Testis (tissue), 3 donors: Measurements from ENCODE around the gene PLCL2. TPM values are rescaled to one million over a fixed set of nuclear protein-coding genes. Genes with fewer than 3 reads are reported as not detected.
"Not testable (repeated sequence)": the region's sequence is repeated elsewhere in the genome, so short reads cannot be mapped to it uniquely, and the experiment has no call there.

Experiments used
- DNase-seq: peaks from one replicate; pipeline ENCODE4 v3.0.0-alpha.2; 2019
- H3K27ac ChIP-seq, 2 donors: fragments of 200-600 bp; sonication (generic); one replicate each; pipeline ENCODE4 v1.5.1; 2019
- H3K27me3 ChIP-seq: fragments of 200-600 bp; sonication (generic); one replicate; pipeline ENCODE4 v1.5.1; 2019
- H3K36me3 ChIP-seq: fragments of 200-600 bp; sonication (generic); one replicate; pipeline ENCODE4 v1.5.1; 2017; ENCODE audit warnings: low read depth; ENCODE audit errors: missing control alignments
- H3K4me1 ChIP-seq: fragments of 200-600 bp; sonication (generic); one replicate; pipeline ENCODE4 v1.5.1; 2019
- H3K4me3 ChIP-seq, 2 donors: fragments of 200-600 bp; sonication (generic); one replicate each; pipeline ENCODE4 v1.5.1; 2017 to 2019
- H3K9me3 ChIP-seq: fragments of 200-600 bp; sonication (generic); one replicate; pipeline ENCODE4 v1.5.1; 2017
- CTCF ChIP-seq, 3 experiments: fragments of 450-650 bp in 2 of 3; fragments of 200-600 bp in 1 of 3; sonication (generic) in 1 of 3; IDR thresholded peaks; one replicate each; pipeline ENCODE4 v1.5.1; 2016 to 2019; ENCODE audit warnings: antibody characterized with exemption in 3 of 3, mild to moderate bottlenecking in 2 of 3, moderate library complexity in 1 of 3
- POLR2A ChIP-seq: fragments of 450-650 bp; IDR thresholded peaks from one replicate; pipeline ENCODE4 v1.6.1; 2017; ENCODE audit warnings: antibody characterized with exemption, mild to moderate bottlenecking, moderate library complexity
- WGBS, 2 donors: methylation state at CpG; one replicate each; pipeline ENCODE4 v1.1.5; 2018; 5-methylcytosine and 5-hydroxymethylcytosine counted together
- intact Hi-C: fragments of 100-400 bp; cut with DNase I; formaldehyde crosslinking; loops from one replicate; pipeline ENCODE4 v1.15.1; 2023; ENCODE audit warnings: low total_unique reads
- polyA plus RNA-seq: library from polyadenylated mRNA; stranded (reverse); fragments of 350-450 nt; fragmentation: Illumina TruSeq; extraction: RNeasy Lipid Tissue Mini Kit (QIAGEN cat#74804); gene quantifications from one replicate; pipeline ENCODE4 v1.2.3, GENCODE V29; 2014; ENCODE audit warnings: low read depth, low replicate concordance; ENCODE audit not compliant: insufficient read depth
- total RNA-seq, 2 donors: library from RNA; depleted of rRNA; stranded (reverse); fragments of >200 nt; gene quantifications; one replicate each; pipeline ENCODE4 v1.2.3, GENCODE V29; 2016

Gene PLCL2
- total and polyA plus RNA-seq, 3 donors from 2014 or later = 10.7 to 23.0 (median 15.0) TPM

DNA sequence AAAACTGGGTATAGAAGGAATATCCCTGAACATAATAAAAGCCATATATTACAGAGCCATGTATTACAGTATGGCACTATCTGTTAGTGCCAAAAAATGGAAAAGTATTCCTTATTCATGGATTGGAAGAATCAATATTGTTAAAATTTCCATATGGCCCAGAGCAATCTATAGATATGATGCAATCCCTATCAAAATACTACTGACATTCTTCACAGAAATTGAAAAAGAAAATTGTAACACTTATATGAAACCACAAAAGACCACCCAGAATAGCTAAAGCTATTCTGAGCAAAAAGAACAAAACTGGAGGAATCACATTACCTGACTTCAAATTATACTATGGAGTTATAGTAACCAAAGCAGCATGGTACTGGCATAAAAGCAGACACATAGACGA lies 218.8 kb downstream of the PLCL2 start:
- Histone ChIP-seq H3K27ac (no peak overlapping the region), H3K4me3 (no peak overlapping the region), H3K27me3 (no peaks in the 10 kb centered on the region), H3K4me1 (no peaks in the 10 kb centered on the region), H3K36me3 (no peaks in the 10 kb centered on the region), H3K9me3 (no peaks in the 10 kb centered on the region)
- intact Hi-C loops = no loop called here
- TF ChIP-seq POLR2A (no peak), CTCF (IDR thresholded peaks at IDR 0.05) (no peak)
- DNase-seq = no peak
- 89 to 96% methylated on average over 1 of the region's 1 CpG for WGBS, 2 donors

DNA sequence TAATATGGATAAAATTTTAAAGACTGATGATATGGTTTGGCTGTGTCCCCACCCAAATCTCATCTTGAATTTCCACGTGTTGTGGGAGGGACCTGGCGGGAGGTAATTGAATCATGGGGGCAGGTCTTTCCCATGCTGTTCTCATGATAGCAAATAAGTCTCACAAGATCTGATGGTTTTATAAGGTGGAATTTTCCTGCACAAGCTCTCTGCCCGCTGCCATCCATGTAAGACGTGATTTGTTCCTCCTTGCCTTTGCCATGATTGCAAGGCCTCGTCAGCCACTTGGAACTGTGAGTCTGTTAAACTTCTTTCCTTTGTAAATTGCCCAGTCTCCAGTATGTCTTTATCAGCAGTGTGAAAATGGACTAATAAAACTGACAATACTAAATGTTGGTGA lies 222.0 kb downstream of the PLCL2 start:
- not testable (repeated sequence) for H3K4me1 ChIP-seq

DNA sequence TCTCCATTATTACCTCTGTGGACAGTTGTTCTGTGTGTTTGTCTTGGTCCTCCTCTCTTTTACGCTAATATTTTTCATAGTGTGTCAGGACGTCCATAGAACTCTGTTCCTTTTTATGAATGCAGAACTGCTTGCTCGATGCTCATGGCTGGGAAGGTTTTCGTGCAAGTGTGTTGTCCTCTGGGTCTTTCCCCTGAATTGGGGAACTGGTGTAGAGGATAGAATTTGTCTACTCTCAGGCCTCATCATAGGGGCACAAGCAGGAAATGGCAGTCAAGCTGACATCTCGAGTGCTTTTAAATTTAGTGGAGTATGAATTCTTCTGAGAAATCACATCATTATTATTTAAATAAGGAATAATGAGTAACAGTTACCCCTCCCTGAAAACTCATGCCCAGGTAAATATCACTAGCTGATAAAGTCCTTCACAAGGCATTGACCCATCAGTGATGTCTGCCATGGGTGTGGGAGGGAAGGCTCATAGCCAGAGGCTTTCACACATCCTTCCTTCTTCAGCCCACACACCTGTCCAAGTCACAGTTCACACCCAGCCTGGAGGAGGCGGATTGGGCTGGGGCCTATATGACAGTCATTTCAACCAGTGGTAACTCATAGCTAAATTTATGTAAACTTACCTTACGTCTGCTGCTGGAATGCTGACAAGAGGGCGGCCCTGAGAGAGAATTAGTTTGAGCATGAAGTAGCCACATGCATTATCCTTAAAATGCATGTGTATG lies 226.1 kb downstream of the PLCL2 start:
- 79 to 88% methylated on average over 8 of the region's 8 CpGs for WGBS, 2 donors
- Histone ChIP-seq H3K4me1 (no peaks in the 10 kb centered on the region), H3K27ac (no peak overlapping the region), H3K36me3 (no peaks in the 10 kb centered on the region), H3K27me3 (no peaks in the 10 kb centered on the region), H3K9me3 (no peaks in the 10 kb centered on the region), H3K4me3 (no peak overlapping the region)
- TF ChIP-seq CTCF (IDR thresholded peaks at IDR 0.05) = no peak
- TF ChIP-seq POLR2A = no peak
- intact Hi-C loops = no loop called here
- no peak for DNase-seq

More for the DNA sequence above, 222.0 kb downstream of the PLCL2 start:
- H3K9me3 ChIP-seq, DNase-seq, H3K36me3 ChIP-seq, intact Hi-C loops, H3K4me3 ChIP-seq, H3K27ac ChIP-seq, H3K27me3 ChIP-seq: not testable (repeated sequence)
- WGBS, 2 donors = 86 to 89% methylated on average over 5 of the region's 5 CpGs

- WGBS, 2 donors = 81 to 86% methylated on average over 3 of the region's 3 CpGs
- Histone ChIP-seq H3K9me3 (no peaks in the 10 kb centered on the region), H3K4me1 (no peaks in the 10 kb centered on the region), H3K36me3 (no peaks in the 10 kb centered on the region), H3K4me3 (no peak overlapping the region), H3K27ac (no peak overlapping the region), H3K27me3 (no peaks in the 10 kb centered on the region)
- DNase-seq = no peak
- intact Hi-C loops = no loop called here
- no peak for TF ChIP-seq CTCF (IDR thresholded peaks at IDR 0.05)
- no peak for TF ChIP-seq POLR2A
These were observed 226.8 kb downstream of the PLCL2 start for GRCh38 chr3:17111586-17111985.

DNA sequence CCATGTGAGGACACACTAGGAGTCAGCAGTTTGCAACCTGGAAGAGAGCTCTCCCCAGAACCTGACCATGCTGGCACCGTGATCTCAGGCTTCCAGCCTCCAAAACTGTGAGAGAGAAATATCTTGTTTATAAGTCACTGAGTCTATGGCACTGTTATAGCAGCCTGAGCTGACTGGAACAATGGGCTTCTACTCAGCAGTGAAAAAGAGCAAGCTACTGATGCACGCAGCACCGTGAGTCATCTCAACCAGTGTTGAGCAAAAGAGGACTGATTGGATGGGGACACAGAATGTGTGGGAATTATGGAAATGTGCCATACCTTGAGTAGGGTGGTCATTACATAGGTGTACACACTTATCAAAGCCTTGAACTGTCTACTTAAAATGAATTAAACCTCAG lies 230.4 kb downstream of the PLCL2 start:
- Histone ChIP-seq H3K27ac (no peak overlapping the region), H3K4me1 (no peaks in the 10 kb centered on the region), H3K9me3 (no peaks in the 10 kb centered on the region), H3K4me3 (no peak overlapping the region), H3K27me3 (no peaks in the 10 kb centered on the region), H3K36me3 (no peaks in the 10 kb centered on the region)
- no peak for DNase-seq
- TF ChIP-seq POLR2A (no peak), CTCF (IDR thresholded peaks at IDR 0.05) (no peak)
- intact Hi-C loops = no loop called here
- 96 to 98% methylated on average over 3 of the region's 3 CpGs for WGBS, 2 donors
